GM19463 (cell line): ENCODE results near the gene LOXL3.

Source experiments
- ATAC-seq: cut with Tn5 transposase; IDR thresholded peaks from one replicate; pipeline ENCODE4 v1.9.1; 2021; ENCODE audit warnings: mild to moderate bottlenecking, moderate library complexity; ENCODE audit not compliant: unreplicated experiment

The LOXL3 gene

DNA sequence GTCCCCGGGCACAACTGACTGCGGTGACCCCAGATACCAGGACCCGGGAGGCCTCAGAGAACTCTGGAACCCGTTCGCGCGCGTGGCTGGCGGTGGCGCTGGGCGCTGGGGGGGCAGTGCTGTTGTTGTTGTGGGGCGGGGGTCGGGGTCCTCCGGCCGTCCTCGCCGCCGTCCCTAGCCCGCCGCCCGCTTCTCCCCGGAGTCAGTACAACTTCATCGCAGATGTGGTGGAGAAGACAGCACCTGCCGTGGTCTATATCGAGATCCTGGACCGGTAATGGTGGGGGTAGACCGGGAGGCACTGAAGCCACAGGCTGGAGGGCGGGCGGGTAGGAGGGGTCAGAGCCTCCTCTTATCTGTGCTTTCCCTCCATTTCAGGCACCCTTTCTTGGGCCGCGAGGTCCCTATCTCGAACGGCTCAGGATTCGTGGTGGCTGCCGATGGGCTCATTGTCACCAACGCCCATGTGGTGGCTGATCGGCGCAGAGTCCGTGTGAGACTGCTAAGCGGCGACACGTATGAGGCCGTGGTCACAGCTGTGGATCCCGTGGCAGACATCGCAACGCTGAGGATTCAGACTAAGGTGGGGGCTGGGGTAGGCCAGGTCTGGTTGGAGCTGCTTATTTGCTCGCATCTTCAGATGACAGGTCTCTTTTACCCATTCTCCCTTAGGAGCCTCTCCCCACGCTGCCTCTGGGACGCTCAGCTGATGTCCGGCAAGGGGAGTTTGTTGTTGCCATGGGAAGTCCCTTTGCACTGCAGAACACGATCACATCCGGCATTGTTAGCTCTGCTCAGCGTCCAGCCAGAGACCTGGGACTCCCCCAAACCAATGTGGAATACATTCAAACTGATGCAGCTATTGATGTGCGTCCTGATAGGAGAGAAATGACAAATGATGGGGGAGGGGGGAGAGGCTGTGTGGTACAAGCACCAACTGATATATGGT is 23.2 kb downstream of the LOXL3 start:
- peak; percentile 29 for ATAC-seq

DNA sequence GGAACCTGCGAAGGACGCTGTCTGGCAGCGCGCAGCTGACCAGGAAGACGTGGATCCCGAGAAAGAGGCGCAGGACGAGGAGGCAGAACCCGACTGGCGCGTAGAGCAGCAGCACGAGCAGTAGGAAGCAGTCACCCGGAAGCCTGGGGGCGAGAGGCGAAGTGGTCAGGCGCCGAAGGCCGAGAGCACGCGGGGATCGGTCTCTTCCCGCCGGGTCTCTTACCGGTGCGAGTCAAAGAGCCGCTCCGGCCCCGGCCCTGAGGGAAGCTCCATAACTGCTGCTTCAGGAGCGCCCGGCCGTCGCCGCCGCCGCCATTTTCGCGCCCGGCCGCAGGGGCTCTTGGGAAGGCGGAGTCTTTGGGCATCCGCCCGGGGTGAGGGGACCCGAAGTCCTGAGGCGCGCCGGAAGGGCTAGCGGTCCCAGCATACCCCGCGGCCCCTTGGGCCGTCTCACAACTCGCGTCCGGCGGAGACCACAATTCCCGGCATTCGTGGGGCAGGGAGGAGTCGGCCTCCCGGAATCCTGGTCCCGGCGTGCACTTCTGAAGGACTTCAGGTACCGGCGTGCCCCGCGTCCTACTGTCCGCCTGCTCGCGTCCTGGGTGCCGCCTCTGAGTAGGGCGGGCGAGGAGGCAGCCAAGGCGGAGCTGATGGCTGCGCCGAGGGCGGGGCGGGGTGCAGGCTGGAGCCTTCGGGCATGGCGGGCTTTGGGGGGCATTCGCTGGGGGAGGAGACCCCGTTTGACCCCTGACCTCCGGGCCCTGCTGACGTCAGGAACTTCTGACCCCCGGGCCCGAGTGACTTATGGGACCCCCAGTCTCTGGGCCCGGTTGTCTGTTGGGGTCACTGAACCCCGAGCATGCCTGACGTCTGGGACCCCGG is 24.1 kb downstream of the LOXL3 start, which contains the start of the genes AUP1 and HTRA2:
AUP1 (minus strand) TSS at position 350 of the 882 bp plus-strand sequence; CDS start at position 273, 77 bp downstream.
HTRA2 (plus strand) TSS at position 577 of the 882 bp plus-strand sequence; CDS start at position 651, 74 bp downstream.
- peak; percentile 80 for ATAC-seq

DNA sequence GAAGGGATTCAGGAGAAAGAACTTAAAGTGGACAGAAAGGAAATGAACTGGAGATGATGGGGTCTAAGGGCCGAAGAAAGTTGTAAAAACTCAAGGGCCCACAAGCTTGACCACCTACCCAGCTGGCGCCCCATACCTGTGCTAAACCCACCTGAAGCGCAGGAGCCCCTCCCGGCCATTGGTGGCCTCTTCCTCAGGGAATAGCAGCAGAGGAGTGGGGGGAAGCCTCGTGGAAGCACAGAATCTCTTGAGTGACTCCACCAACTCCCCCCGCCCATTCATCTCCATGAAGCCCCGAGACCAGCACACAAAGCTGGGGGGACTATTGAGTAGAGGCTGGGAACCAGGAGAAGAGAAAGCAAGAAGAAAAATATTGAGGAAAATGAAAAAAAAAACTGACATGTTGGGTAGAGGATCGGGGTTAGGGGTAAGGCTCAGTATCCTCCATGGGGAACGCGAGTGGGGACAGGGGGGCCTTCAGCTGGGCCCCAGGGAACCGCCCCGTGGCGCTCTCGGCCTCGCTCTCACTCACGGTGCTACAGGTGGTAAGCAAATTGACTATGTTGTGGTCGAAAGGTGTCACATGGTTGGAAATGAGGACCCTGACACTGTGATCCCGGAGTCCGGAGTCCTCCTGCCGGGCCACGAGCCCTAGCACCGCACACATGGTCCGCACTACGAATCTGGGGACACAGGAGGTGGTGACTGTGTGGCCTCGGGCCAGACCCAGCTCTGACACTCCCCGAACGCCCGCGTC is 25.0 kb downstream of the LOXL3 start:
- ATAC-seq, result no peak

DNA sequence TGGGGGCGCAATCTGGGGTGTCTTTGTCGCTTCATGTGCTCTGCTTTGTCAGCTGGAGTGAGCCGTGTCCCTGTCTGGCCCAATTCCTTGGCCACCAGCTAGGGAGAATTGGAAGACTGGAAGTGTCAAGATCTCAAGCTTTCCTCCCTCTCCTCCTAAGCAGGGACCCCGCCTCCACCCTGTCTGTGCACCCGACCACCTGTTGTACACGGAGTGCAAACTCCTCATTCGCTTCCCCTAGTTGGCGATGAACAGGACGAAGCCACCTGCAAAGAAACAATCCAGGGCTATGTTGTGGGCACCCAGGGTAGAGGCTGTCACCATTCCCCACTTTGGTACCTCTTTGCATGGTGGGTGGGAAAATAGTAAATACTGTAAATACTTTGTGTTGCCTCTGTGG is 26.0 kb downstream of the LOXL3 start:
- no peak for ATAC-seq

DNA sequence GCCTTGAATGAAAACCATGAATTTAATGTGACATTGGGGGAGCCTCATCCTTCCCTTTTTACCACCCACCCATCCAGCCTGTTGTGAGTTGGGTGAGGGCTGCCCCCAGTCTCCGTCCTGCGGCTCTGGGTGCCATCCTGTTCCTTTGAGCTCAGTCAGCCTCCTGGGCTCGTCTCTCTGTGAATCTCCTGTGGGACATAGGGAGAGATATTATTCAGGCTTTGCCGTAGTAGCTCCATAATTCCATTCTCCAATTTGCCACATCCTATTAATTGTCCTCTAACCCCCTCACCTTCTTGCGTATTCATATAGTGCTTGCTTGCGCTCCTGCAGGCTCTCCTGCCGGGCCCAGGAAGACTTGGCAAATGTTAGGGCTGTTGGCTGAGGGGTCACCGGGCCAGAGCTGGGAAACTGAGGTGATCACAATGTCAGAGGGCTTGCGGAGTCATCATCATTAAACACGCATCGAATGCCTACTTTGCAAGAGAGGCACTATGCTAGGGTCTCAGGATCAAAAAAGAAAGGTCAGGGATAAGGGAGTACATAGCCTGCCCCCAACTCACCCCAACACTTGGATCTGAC is 27.0 kb downstream of the LOXL3 start:
- ATAC-seq, result no peak

DNA sequence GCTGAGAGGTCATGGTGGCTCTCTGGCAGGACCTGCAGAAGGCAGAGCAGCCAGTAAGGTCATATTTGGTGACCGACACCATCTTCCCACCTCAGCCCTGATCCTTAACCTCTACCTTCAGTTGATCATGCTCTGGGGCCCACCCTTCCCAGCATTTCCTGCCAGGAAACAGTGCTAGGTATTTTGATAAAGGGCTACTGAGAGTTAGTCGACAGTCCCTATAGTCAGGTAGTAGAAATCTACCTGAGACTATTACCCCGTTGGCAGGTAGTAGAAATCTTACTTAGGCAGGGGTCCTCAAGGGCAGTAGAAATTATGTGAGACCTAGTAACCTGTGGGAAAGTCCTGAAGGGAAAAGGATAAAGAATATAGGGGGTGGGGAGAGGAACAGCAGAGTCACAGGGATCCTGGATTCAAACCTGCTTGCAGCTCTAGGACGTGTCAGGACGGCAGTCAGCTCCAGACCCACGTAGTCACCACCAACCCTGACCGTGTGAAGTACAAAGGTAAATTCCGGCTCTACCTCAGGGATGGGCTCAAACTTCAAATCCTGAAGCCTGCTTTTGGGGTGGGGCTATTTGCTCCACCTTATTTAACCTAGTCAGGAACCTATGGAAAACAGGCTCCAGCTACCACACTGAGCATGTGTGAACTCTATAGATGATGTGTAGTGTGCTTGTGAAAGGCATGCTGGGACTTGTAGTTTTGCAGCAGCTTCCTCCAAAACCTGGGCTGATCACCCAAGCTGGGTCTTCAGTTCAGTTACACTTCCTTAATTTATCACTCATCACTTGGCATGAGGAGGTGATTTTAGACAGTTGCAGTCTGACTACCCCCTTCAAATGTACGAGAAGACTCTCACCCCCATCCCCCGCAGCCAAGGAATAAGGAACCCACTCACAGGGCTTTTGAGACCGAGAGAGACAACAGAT is 27.8 kb downstream of the LOXL3 start, which contains the start of gene DQX1:
DQX1 (minus strand) TSS at position 515 of the 932 bp plus-strand sequence; CDS start at position 13, 502 bp downstream.
- no peak for ATAC-seq

DNA sequence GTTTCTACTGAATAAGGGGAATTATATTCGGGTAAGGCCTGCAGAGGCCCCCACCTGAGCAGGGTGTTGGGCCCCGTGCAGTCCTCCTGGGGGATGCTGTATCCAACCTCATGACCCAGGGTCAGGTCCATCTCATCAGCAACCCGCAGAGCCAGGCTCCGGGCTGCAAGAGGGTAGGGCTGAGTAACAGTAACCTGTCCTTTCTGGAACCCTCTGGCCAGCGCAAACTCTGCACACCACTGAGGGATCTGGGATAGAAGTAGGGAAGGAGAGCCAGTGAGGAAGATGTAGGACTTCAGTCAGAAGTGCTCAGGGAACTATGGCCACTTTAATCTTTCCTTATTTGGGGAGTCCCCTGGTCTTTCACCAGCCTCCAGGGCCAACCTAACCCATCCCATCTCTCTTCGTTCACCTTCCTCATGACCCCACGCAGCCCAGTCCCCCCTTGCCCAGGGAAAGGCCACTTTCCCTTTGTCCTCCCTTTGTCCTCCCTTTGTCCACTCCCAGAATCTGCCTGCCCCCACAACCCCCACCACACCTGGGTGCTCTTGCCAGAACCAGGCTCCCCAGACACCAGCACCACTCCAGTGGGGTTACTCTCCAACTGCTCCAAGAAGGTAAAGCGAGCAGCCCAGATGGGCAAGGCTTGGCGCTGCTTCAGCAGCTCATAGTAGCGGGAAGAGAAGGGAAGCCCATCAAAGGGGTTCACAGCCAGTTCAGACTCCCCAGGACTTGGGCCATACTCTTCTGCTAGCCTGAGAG is 28.6 kb downstream of the LOXL3 start:
- no peak for ATAC-seq

DNA sequence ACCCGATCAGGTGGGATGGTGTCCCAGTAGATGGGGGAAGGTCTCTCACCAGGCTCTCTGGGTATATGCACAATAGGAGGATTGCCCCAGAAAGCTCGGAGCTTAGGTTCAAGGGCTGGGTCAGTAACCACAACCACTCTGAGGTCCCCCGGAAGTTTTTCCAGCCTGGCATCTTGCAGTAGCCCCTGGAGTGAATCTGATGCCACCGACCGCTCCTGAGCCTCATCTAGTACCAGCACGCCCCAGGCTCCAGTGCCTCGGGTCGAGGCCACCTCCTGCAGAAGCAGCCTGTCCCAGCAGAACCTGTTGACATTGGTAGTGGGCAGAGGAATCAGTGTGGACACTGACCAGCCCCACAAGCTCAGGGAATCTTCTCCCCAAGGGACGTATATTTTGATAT is 29.7 kb downstream of the LOXL3 start:
- no peak for ATAC-seq

DNA sequence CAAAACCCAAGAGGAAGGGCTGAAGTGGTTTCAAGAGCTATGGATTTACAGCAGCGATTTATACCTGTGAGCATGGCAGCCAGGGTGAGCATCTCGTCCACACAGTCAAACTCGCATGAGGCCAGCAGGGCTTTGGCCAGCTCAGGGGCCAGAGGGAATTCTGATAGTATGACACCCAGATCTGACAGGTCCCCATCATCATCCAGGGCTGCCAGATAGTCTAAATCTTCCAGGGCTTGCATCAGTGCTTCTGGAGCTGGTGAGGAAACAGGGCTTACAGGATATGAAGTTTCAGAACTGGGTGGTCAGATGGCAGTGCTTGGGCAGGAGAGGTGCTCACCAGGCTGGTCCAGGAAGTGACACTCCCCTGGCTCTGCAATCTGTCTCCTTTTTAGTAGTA is 31.2 kb downstream of the LOXL3 start:
- ATAC-seq, result no peak

DNA sequence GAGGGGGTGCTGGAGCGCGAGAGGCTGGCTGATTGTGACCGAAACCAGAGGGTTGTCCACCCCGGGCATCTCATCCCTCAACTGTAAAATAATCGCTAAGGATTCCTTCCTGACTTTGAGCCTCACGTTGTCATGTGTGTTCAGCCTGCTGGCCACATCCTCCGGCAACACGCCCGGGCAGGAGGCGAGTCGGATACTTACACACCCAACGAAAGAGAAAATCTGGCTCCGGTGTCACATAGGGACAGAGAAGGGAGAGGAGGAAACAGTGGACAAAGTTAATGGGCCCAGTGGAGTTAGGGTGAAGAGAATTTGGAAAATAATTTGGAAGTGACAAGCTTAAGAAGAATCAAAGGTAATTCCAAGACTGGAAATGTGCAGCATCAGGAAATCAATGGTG is 37.1 kb downstream of the LOXL3 start:
- no peak for ATAC-seq

DNA sequence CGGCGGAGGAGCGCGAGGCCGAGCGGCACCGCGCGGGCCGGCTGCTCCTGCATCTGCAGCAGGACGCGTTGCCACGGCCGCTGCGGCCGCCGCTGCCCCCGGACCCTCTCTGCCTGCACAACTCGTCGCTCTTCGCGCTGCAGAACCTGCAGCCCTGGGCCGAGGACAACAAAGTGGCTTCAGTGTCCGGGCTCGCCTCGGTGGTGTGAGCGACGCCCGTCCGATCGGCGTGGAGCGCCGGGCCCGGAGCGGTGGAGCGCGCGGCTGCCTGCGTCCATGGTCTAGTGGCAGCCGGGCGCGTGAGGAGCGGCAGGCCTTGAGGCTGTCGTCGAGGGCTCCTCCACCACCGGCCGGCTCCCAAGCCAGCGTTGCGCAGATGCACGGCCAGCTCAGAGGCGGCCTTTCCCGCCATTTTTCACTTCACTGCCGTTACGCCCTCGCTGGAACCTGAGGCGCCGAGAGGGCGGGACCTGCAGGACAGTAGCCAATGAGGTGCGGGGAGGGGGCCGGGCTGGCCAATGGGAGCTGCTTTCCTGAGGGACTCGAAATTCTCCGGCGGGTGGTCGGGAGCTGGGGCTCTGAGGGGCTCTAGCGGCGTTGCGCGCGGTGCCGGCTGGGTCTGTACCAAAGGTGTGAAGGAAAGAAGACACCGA is 37.6 kb downstream of the LOXL3 start:
- peak; percentile 76 for ATAC-seq

DNA sequence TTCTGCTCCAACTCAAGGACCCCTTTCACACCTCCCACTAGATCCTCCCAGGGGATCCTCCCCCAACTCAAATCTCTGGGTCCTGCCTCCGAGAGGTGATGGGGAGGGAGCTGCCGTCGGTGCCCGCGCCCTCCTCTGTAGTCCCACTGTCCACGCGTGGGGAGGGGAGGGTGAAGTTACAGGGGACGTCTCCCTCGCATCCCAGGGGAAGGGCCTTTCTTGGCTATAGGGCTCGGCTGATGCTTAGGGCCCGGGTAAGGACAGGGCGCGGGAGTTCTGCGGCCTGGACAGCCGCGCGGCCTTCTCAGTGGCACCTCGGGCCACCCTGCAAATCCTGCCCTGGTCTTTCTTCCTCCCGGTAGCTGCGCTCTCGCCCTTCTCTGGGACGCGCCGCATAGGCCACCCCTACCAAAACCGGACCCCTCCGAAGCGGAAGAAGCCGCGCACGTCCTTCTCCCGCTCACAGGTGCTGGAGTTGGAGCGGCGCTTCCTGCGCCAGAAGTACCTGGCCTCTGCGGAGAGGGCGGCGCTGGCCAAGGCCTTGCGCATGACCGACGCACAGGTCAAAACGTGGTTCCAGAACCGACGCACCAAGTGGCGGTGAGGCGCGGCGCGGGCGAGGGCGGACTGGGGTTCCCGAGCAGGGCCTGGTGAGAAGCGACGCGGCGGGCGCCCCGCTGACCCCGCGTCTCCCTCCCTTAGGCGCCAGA is 38.3 kb downstream of the LOXL3 start:
- ATAC-seq, result peak; percentile 16

DNA sequence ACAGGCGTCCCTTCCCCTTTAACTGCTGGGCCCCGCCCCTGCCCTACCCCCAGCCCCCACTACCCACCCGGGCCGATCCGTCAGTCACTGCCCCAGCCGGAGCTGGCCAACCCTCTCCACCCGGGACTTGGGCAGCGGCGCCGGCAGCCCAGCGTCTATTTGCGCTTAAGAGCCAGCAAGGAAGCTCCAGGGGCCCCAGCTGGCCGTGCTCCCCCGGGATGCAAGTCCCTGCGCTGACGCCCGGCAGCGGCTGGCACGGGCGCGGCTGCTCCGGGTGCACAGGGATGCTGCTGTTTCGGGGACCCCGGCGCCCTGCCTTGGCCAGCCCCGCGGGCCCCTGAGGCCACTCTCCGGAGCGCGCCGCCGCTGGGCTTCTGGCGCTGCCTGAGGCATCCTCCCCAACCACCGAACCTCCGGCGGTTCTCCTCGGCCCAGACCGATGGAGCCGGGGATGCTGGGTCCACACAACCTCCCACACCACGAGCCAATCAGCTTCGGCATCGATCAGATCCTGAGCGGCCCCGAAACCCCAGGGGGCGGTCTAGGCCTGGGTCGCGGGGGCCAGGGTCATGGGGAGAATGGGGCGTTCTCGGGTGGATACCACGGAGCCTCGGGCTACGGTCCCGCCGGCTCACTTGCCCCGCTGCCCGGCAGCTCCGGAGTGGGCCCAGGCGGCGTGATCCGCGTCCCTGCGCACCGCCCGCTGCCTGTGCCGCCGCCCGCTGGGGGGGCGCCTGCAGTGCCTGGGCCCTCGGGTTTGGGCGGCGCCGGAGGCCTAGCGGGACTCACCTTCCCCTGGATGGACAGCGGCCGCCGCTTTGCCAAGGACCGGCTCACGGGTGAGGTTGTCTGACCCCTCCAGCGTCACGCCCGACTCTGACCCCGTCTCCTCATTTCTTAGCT is 39.1 kb downstream of the LOXL3 start, which contains the start of gene TLX2:
TLX2 (plus strand) TSS at position 83 of the 903 bp plus-strand sequence; CDS start at position 440, 357 bp downstream.
- ATAC-seq, result no peak

DNA sequence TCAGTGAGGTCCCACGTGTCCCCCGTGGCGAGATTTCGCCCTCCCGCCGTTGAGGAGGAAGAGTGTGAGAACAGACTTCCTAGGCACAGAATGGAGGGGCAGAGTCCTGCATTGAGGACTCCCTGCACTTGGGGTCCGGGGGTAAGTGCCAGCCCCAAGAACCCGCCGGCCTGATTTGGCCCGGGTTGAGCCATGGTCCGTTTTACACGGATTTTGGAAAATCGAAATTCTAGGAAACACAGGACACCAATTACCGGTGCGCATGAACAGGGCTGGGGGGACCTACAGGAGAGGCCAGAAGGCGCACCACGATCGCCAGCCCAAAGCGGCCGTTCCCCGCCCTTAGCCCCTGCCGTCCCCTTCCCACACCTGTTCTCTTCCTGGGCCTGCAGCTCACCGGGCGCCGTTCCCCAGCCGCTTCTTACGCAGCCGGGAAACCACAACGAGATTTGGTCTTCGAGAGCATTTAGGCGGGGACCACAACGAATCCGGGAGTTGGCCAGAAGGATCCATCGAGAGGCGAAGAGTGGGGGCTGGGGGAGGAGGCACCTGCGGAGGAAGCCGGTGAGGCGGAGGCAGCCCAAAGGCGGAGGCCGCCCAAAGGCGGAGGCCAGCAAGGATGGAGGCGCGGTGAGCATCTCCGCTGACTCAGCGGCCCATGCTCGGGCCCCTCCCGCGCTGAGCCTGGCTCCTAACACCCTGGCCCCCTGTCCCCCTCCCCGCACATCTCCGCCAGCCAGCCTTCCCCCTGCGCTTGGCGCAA is 40.0 kb downstream of the LOXL3 start:
- ATAC-seq, result no peak
